Activated CD4-positive, CD25-positive, alpha-beta regulatory T cell treated with anti-CD3 and anti-CD28 coated beads, Interleukin-2, amount 50 U/mL, for 24 hours (primary cell): ENCODE data around the gene TREML1.
"Not testable (repeated sequence)": the region's sequence is repeated elsewhere in the genome, so short reads cannot be mapped to it uniquely, and the experiment has no call there.

Source experiments
- ATAC-seq, 2 donors: fragments of 150-1000 bp; cut with Tn5 transposase; one replicate each; pipeline ENCODE4 v1.10.0; 2021; ENCODE audit warnings: mild to moderate bottlenecking in 1 of 2, moderate library complexity in 1 of 2

The TREML1 gene

GRCh38 chr6:41153992-41154625 is at the start of gene TREML1:
TREML1 (minus strand) TSS chr6:41154347; CDS start chr6:41154288, 59 bp downstream.
- no peak for ATAC-seq

- no peak for ATAC-seq
Measured at GRCh38 chr6:41201764-41202173, 47.6 kb upstream of the TREML1 start.

GRCh38 chr6:41200901-41201763 is 47.0 kb upstream of the TREML1 start, which contains the start of gene TREML2:
TREML2 (minus strand) TSS chr6:41201149; CDS start chr6:41201008, 141 bp downstream.
- ATAC-seq, result peak; percentile 7

GRCh38 chr6:41200296-41200900 is 46.3 kb upstream of the TREML1 start:
- peak; percentile 18 to 21 for ATAC-seq

- peak; percentile 77 to 81 for ATAC-seq
Measured at GRCh38 chr6:41199552-41200246, 45.6 kb upstream of the TREML1 start.

- ATAC-seq, result no peak
Measured at GRCh38 chr6:41197234-41197633, 43.1 kb upstream of the TREML1 start.

GRCh38 chr6:41194386-41194785 is 40.2 kb upstream of the TREML1 start:
- no peak for ATAC-seq

- ATAC-seq, result no peak
Measured at GRCh38 chr6:41193884-41194283, 39.7 kb upstream of the TREML1 start.

GRCh38 chr6:41193171-41193734 is 39.1 kb upstream of the TREML1 start:
- ATAC-seq, result no peak

GRCh38 chr6:41191569-41191968 is 37.4 kb upstream of the TREML1 start:
- ATAC-seq, result peak; percentile 58 to 61

GRCh38 chr6:41190791-41191190 is 36.6 kb upstream of the TREML1 start:
- ATAC-seq, result no peak

GRCh38 chr6:41189967-41190366 is 35.8 kb upstream of the TREML1 start:
- no peak for ATAC-seq

- ATAC-seq, result not testable (repeated sequence)
Measured at GRCh38 chr6:41189046-41189445, 34.9 kb upstream of the TREML1 start.

- ATAC-seq, result no peak
Measured at GRCh38 chr6:41187924-41188886, 34.1 kb upstream of the TREML1 start.

- ATAC-seq, result no peak
Measured at GRCh38 chr6:41186031-41186562, 31.9 kb upstream of the TREML1 start.

GRCh38 chr6:41184761-41185160 is 30.6 kb upstream of the TREML1 start:
- no peak for ATAC-seq

GRCh38 chr6:41182069-41183034 is 28.2 kb upstream of the TREML1 start:
- peak; percentile 60 to 71 for ATAC-seq

- ATAC-seq, result no peak
Measured at GRCh38 chr6:41181566-41181965, 27.4 kb upstream of the TREML1 start.

- no peak for ATAC-seq
Measured at GRCh38 chr6:41179163-41179562, 25.0 kb upstream of the TREML1 start.

GRCh38 chr6:41177695-41178094 is 23.5 kb upstream of the TREML1 start:
- ATAC-seq, result no peak
